GM23338 (cell line): ENCODE data around the gene CACHD1. TPM values are rescaled to one million over a fixed set of nuclear protein-coding genes. Genes with fewer than 3 reads are reported as not detected.

Experiments used
- ATAC-seq: fragments of 200-7000 bp; cut with Tn5 transposase; 3 replicates; pipeline ENCODE4 v1.9.1; 2020
- DNase-seq: peaks from one replicate; pipeline ENCODE4 v3.0.0-alpha.2; 2015; ENCODE audit warnings: low spot score
- H2AFZ ChIP-seq: fragments of 200-600 bp; sonication (generic); 2 replicates; pipeline ENCODE4 v1.8.0; 2016; ENCODE audit warnings: antibody characterized with exemption, mild to moderate bottlenecking, moderate library complexity
- H3F3A ChIP-seq: fragments of 200-600 bp; sonication (generic); replicated peaks from 2 replicates; pipeline ENCODE4 v1.8.0; 2017; ENCODE audit warnings: antibody characterized with exemption, mixed run types, low read depth
- H3K27ac ChIP-seq: fragments of 200-600 bp; sonication (generic); 2 replicates; pipeline ENCODE4 v1.6.1; 2016; ENCODE audit warnings: low read depth
- H3K27me3 ChIP-seq: fragments of 200-600 bp; sonication (generic); 2 replicates; pipeline ENCODE4 v1.8.0; 2016; ENCODE audit warnings: mild to moderate bottlenecking, mixed run types, moderate library complexity; ENCODE audit not compliant: insufficient read depth
- H3K36me3 ChIP-seq: fragments of 200-600 bp; sonication (generic); 2 replicates; pipeline ENCODE4 v1.8.0; 2016; ENCODE audit warnings: mild to moderate bottlenecking; ENCODE audit not compliant: insufficient read depth
- H3K4me1 ChIP-seq: fragments of 200-600 bp; sonication (generic); 2 replicates; pipeline ENCODE4 v1.8.0; 2016; ENCODE audit warnings: mild to moderate bottlenecking, moderate library complexity; ENCODE audit not compliant: insufficient read depth
- H3K4me2 ChIP-seq: fragments of 200-600 bp; sonication (generic); 2 replicates; pipeline ENCODE4 v1.7.1; 2017; ENCODE audit warnings: mixed run types
- H3K4me3 ChIP-seq: fragments of 200-600 bp; sonication (generic); 2 replicates; pipeline ENCODE4 v1.6.1; 2016; ENCODE audit warnings: mixed run types
- H3K79me2 ChIP-seq: fragments of 200-600 bp; sonication (generic); replicated peaks from 2 replicates; pipeline ENCODE4 v1.8.0; 2017; ENCODE audit warnings: mild to moderate bottlenecking; ENCODE audit not compliant: insufficient read depth
- H3K9me2 ChIP-seq: fragments of 200-600 bp; sonication (generic); 2 replicates; pipeline ENCODE4 v1.8.0; 2017; ENCODE audit not compliant: insufficient read depth
- H4K20me1 ChIP-seq: fragments of 200-600 bp; sonication (generic); replicated peaks from 2 replicates; pipeline ENCODE4 v1.8.0; 2017; ENCODE audit warnings: mild to moderate bottlenecking; ENCODE audit not compliant: insufficient read depth
- H3K27ac Mint-ChIP-seq: 2 replicates; pipeline ENCODE4 v1.8.0; 2020; ENCODE audit warnings: inconsistent platforms, mild to moderate bottlenecking, moderate library complexity, mixed read lengths
- H3K27me3 Mint-ChIP-seq: 3 replicates; pipeline ENCODE4 v1.8.0; 2022; ENCODE audit warnings: low read depth, mild to moderate bottlenecking, moderate library complexity, mixed read lengths, inconsistent platforms; ENCODE audit not compliant: insufficient read depth, poor library complexity
- H3K36me3 Mint-ChIP-seq: 3 replicates; pipeline ENCODE4 v1.8.0; 2021; ENCODE audit warnings: low read depth, mild to moderate bottlenecking, inconsistent platforms, moderate library complexity, mixed read lengths
- H3K4me1 Mint-ChIP-seq: 3 replicates; pipeline ENCODE4 v1.8.0; 2020; ENCODE audit warnings: mild to moderate bottlenecking, inconsistent platforms, mixed read lengths
- H3K4me3 Mint-ChIP-seq: 3 replicates; pipeline ENCODE4 v1.8.0; 2021; ENCODE audit warnings: moderate library complexity, mild to moderate bottlenecking, inconsistent platforms, mixed read lengths
- H3K9me3 Mint-ChIP-seq: 3 replicates; pipeline ENCODE4 v1.8.0; 2020; ENCODE audit warnings: moderate library complexity, mild to moderate bottlenecking, inconsistent platforms, mixed read lengths
- polyA plus RNA-seq: library from polyadenylated mRNA; unstranded; fragments of >200 nt; fragmentation: Nextera tagmentation; extraction: Ambion mirVana; gene quantifications from 2 replicates; pipeline ENCODE4 v1.2.1, GENCODE V29; 2016
- total RNA-seq: library from RNA; depleted of rRNA; stranded (reverse); fragments of >200 nt; shearing (Covaris generic); gene quantifications from 2 replicates; pipeline ENCODE4 v1.2.3, GENCODE V29; 2014
- TF ChIP-seq, protein P1 (sequence below): fragments of 250-450 bp; sonication (Bioruptor Pico); IDR thresholded peaks from 2 replicates; pipeline ENCODE4 v1.5.0; 2020; ENCODE audit warnings: mild to moderate bottlenecking, moderate library complexity
- TF ChIP-seq, protein P2 (sequence below): IDR thresholded peaks from one replicate; pipeline ENCODE4 v1.6.1; 2018; ENCODE audit warnings: antibody characterized with exemption; ENCODE audit not compliant: unreplicated experiment

CACHD1 gene
- total and polyA plus RNA-seq, 2 experiments from 2014 or later, result 12.6 to 43.7 TPM

DNA sequence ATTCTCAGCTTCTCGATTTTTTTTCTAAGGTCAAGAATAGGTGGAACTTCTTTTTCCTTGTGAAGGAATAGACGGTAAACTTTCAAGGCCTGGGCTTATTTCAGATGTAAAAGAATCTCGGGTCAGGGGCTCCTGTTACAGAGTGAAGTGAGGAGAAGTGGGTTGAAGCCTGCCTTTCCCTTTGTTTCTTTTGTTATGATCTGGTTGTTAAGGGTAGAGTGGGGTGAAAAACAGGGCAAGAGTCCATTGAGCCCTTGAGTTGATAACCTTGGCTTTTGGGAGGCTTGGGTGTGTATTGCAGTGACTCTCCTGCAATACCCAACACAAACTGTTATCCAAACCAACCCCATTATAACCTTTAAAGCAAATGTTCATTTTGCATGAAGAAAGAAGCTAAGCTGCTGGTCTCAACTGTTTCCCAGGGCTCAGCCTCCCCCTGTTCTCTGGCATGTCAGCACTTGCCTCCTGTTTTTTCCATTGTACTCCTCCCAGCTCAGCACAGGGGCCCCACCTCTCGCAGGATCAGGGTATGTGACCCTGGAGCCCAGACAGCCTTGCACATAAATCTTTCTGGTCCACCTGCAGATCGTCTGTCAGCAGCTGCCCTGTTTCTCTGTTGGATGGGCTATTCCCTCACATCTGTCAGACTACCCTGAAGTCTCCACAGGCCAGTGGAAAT is 102.4 kb downstream of the CACHD1 start:
- H3K27ac Mint-ChIP-seq, result peak overlapping the region; percentile 50
- no peaks in the 10 kb centered on the region for H3K9me3 Mint-ChIP-seq
- Histone ChIP-seq H3K4me2 (peak overlapping the region; percentile 60), H4K20me1 (peaks cover 19% of the 10 kb centered on the region), H3K36me3 (no peaks in the 10 kb centered on the region), H3K4me1 (peaks cover 77% of the 10 kb centered on the region), H3K9me2 (no peaks in the 10 kb centered on the region), H3K27me3 (no peaks in the 10 kb centered on the region), H3K79me2 (peaks cover 85% of the 10 kb centered on the region), H2AFZ (no peak overlapping the region), H3F3A (no peaks in the 10 kb centered on the region), H3K27ac (peak overlapping the region; percentile 73), H3K4me3 (peak overlapping the region; percentile 17; the same call in 1 of the 2 replicates)
- ATAC-seq (peak; percentile 78), DNase-seq (peak; percentile 73)
- peak overlapping the region; percentile 48 for H3K4me3 Mint-ChIP-seq
- H3K27me3 Mint-ChIP-seq, result no peaks in the 10 kb centered on the region
- H3K4me1 Mint-ChIP-seq, result peaks cover 80% of the 10 kb centered on the region
- H3K36me3 Mint-ChIP-seq, result peaks cover 3% of the 10 kb centered on the region; the same call in 2 of the 3 replicates
- TF ChIP-seq, protein P1, sequence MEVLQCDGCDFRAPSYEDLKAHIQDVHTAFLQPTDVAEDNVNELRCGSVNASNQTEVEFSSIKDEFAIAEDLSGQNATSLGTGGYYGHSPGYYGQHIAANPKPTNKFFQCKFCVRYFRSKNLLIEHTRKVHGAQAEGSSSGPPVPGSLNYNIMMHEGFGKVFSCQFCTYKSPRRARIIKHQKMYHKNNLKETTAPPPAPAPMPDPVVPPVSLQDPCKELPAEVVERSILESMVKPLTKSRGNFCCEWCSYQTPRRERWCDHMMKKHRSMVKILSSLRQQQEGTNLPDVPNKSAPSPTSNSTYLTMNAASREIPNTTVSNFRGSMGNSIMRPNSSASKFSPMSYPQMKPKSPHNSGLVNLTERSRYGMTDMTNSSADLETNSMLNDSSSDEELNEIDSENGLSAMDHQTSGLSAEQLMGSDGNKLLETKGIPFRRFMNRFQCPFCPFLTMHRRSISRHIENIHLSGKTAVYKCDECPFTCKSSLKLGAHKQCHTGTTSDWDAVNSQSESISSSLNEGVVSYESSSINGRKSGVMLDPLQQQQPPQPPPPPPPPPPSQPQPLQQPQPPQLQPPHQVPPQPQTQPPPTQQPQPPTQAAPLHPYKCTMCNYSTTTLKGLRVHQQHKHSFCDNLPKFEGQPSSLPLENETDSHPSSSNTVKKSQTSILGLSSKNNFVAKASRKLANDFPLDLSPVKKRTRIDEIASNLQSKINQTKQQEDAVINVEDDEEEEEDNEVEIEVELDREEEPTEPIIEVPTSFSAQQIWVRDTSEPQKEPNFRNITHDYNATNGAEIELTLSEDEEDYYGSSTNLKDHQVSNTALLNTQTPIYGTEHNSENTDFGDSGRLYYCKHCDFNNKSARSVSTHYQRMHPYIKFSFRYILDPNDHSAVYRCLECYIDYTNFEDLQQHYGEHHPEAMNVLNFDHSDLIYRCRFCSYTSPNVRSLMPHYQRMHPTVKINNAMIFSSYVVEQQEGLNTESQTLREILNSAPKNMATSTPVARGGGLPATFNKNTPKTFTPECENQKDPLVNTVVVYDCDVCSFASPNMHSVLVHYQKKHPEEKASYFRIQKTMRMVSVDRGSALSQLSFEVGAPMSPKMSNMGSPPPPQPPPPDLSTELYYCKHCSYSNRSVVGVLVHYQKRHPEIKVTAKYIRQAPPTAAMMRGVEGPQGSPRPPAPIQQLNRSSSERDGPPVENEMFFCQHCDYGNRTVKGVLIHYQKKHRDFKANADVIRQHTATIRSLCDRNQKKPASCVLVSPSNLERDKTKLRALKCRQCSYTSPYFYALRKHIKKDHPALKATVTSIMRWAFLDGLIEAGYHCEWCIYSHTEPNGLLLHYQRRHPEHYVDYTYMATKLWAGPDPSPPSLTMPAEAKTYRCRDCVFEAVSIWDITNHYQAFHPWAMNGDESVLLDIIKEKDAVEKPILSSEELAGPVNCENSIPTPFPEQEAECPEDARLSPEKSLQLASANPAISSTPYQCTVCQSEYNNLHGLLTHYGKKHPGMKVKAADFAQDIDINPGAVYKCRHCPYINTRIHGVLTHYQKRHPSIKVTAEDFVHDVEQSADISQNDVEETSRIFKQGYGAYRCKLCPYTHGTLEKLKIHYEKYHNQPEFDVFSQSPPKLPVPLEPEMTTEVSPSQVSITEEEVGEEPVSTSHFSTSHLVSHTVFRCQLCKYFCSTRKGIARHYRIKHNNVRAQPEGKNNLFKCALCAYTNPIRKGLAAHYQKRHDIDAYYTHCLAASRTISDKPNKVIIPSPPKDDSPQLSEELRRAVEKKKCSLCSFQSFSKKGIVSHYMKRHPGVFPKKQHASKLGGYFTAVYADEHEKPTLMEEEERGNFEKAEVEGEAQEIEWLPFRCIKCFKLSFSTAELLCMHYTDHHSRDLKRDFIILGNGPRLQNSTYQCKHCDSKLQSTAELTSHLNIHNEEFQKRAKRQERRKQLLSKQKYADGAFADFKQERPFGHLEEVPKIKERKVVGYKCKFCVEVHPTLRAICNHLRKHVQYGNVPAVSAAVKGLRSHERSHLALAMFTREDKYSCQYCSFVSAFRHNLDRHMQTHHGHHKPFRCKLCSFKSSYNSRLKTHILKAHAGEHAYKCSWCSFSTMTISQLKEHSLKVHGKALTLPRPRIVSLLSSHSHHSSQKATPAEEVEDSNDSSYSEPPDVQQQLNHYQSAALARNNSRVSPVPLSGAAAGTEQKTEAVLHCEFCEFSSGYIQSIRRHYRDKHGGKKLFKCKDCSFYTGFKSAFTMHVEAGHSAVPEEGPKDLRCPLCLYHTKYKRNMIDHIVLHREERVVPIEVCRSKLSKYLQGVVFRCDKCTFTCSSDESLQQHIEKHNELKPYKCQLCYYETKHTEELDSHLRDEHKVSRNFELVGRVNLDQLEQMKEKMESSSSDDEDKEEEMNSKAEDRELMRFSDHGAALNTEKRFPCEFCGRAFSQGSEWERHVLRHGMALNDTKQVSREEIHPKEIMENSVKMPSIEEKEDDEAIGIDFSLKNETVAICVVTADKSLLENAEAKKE, result peak; percentile 59; the same call in 1 of the 2 replicates
- TF ChIP-seq, protein P2, sequence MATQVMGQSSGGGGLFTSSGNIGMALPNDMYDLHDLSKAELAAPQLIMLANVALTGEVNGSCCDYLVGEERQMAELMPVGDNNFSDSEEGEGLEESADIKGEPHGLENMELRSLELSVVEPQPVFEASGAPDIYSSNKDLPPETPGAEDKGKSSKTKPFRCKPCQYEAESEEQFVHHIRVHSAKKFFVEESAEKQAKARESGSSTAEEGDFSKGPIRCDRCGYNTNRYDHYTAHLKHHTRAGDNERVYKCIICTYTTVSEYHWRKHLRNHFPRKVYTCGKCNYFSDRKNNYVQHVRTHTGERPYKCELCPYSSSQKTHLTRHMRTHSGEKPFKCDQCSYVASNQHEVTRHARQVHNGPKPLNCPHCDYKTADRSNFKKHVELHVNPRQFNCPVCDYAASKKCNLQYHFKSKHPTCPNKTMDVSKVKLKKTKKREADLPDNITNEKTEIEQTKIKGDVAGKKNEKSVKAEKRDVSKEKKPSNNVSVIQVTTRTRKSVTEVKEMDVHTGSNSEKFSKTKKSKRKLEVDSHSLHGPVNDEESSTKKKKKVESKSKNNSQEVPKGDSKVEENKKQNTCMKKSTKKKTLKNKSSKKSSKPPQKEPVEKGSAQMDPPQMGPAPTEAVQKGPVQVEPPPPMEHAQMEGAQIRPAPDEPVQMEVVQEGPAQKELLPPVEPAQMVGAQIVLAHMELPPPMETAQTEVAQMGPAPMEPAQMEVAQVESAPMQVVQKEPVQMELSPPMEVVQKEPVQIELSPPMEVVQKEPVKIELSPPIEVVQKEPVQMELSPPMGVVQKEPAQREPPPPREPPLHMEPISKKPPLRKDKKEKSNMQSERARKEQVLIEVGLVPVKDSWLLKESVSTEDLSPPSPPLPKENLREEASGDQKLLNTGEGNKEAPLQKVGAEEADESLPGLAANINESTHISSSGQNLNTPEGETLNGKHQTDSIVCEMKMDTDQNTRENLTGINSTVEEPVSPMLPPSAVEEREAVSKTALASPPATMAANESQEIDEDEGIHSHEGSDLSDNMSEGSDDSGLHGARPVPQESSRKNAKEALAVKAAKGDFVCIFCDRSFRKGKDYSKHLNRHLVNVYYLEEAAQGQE, result no peak
